ENCODE measurements around the gene KLHDC4.

KLHDC4 gene

DNA sequence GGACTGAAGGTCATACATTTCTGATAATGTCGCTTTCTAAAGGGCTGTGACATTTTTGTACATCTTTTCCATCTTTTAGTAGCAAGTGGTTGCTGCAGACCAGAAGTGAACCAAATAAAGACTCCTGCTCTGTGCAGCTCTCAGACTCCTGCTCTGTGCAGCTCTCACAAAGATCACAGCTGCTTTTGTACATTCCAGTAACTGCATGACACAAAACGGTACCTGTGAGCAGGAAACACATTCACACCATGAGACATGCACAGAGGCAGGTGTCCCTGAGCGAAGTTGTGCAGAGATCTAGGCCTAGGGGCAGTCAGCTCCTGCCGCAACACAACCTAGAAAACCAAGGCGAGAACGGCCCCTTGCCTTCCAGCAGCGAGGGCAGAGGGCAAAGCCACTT, 67.5 kb downstream of the KLHDC4 start:
- no peak for TF ChIP-seq CTCF (conservative IDR thresholded peaks at IDR 0.05; ENCODE audit: low read depth)
- ChIA-PET CTCF (interaction anchor here (0.6 kb wide), 1 partner anchor 729 kb away, joined by 3 read pairs; no protein-coding TSS in a partner anchor), POLR2A (ENCODE audit: low non-redundant PET) (interaction anchor here (0.6 kb wide), 1 partner anchor 244 kb away, joined by 4 read pairs; no protein-coding TSS in a partner anchor)
- DNase-seq (ENCODE audit: low spot score) = no peak
- peak overlapping the region; percentile 26 for H3K27ac ChIP-seq

GRCh38 chr16:87697792-87698191, 68.0 kb downstream of the KLHDC4 start:
- no peak for TF ChIP-seq CTCF (conservative IDR thresholded peaks at IDR 0.05; ENCODE audit: low read depth)
- POLR2A ChIA-PET (ENCODE audit: low non-redundant PET) = interaction anchor here (0.6 kb wide), 1 partner anchor 244 kb away, joined by 4 read pairs; no protein-coding TSS in a partner anchor
- no peak overlapping the region for H3K27ac ChIP-seq
- no peak for DNase-seq (ENCODE audit: low spot score)
- CTCF ChIA-PET = no interaction called here

DNA sequence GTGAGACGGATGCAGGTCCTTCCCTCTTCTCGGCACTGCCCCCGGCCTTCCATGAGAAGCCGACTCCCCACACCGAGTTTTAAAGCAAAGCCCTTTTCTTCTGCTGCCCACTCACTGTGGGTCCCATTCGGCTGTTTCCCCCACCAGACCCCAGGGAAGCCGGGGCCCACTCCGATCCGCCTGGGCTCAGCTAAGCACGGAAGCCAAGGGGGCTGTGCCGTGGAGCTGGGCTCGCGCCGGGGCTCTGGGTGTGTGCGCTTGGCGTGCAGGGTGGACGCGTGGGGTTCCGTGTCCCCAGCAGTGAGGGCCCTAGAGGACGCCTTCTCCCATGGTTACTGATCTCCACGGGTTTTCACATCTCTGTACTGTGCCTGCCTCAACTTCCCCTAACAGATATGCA, 68.5 kb downstream of the KLHDC4 start:
- DNase-seq (ENCODE audit: low spot score) = no peak
- ChIA-PET CTCF (no interaction called here), POLR2A (ENCODE audit: low non-redundant PET) (no interaction called here)
- no peak overlapping the region for H3K27ac ChIP-seq
- TF ChIP-seq CTCF (conservative IDR thresholded peaks at IDR 0.05; ENCODE audit: low read depth) = no peak

GRCh38 chr16:87696726-87697125, 69.1 kb downstream of the KLHDC4 start:
- TF ChIP-seq CTCF (conservative IDR thresholded peaks at IDR 0.05; ENCODE audit: low read depth) = no peak
- H3K27ac ChIP-seq = no peak overlapping the region
- CTCF ChIA-PET = interaction anchor here (0.5 to 0.9 kb wide), 3 partner anchors 15 to 1089 kb away, joined by 3 to 4 read pairs (median 4); no protein-coding TSS in a partner anchor
- POLR2A ChIA-PET (ENCODE audit: low non-redundant PET) = no interaction called here
- DNase-seq (ENCODE audit: low spot score) = no peak

- ChIA-PET CTCF (interaction anchor here (0.6 kb wide), 1 partner anchor 59 kb away, joined by 3 read pairs; no protein-coding TSS in a partner anchor), POLR2A (ENCODE audit: low non-redundant PET) (no interaction called here)
- no peak for DNase-seq (ENCODE audit: low spot score)
- no peak for TF ChIP-seq CTCF (conservative IDR thresholded peaks at IDR 0.05; ENCODE audit: low read depth)
- H3K27ac ChIP-seq = no peak overlapping the region
Observed at GRCh38 chr16:87695534-87695933, 70.3 kb downstream of the KLHDC4 start.

DNA sequence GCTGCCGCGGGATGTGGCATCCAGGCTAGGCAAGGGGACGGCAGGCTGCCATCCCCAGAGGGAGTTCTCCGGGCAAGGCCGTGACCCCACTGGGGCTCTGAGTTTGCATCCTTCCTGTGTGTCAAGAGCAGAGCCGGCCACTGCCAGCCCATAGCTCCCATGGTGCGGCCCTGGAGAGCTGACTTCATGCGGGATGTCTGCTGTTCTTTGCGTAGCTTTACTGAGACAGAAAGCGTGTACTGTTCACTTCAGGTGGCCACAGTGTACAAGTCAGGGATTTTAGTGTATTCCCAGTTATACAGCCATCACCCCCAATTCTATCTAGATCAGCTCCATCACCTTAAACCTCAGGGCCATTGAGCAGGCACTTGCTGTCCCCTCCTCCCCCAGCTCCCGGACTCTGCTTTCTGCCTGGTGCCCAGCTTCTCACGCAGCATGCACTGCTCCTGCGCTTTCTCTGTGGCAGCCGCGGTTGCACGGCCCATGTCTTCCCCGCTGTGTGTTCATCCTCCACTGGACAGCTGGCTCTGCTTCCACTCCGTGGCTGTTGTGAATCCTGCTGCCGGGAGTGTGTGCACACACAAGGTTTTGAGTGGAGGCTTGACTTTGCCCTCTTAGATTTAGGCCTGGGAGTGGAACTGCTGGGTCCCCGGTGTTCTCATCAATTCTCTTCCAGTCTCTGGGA, 71.2 kb downstream of the KLHDC4 start:
- TF ChIP-seq CTCF (conservative IDR thresholded peaks at IDR 0.05; ENCODE audit: low read depth) = no peak
- CTCF ChIA-PET = interaction anchor here (0.7 kb wide), 1 partner anchor 1490 kb away, joined by 3 read pairs; no protein-coding TSS in a partner anchor
- no peak overlapping the region for H3K27ac ChIP-seq
- DNase-seq (ENCODE audit: low spot score) = no peak
- POLR2A ChIA-PET (ENCODE audit: low non-redundant PET) = no interaction called here

Measured in RWPE1 (cell line).